Stomach smooth muscle (tissue), 2 donors: ENCODE measurements around the gene BCL2L11.

Experiments used
- H3K27ac ChIP-seq: one replicate; pipeline ENCODE4 v1.7.0; 2013; ENCODE audit warnings: mild to moderate bottlenecking, low read length, inconsistent platforms
- H3K27me3 ChIP-seq, 2 donors: one replicate each; pipeline ENCODE4 v1.7.0; 2013; ENCODE audit warnings: low read length in 2 of 2; ENCODE audit not compliant: insufficient read depth in 2 of 2, control insufficient read depth in 1 of 2
- H3K36me3 ChIP-seq, 2 donors: one replicate each; pipeline ENCODE4 v1.7.0; 2013; ENCODE audit warnings: low read length in 2 of 2; ENCODE audit not compliant: control insufficient read depth in 2 of 2, insufficient read depth in 2 of 2
- H3K4me1 ChIP-seq: one replicate; pipeline ENCODE4 v1.7.0; 2013; ENCODE audit warnings: low read length; ENCODE audit not compliant: control insufficient read depth, insufficient read depth
- H3K4me3 ChIP-seq, 2 donors: one replicate each; pipeline ENCODE4 v1.7.0; 2013; ENCODE audit warnings: low read length in 2 of 2
- H3K9ac ChIP-seq, 2 donors: one replicate each; pipeline ENCODE4 v1.7.0; 2013; ENCODE audit warnings: low read length in 2 of 2, mild to moderate bottlenecking in 1 of 2
- H3K9me3 ChIP-seq, 2 donors: one replicate each; pipeline ENCODE4 v1.7.0; 2013; ENCODE audit warnings: low read length in 2 of 2; ENCODE audit not compliant: control insufficient read depth in 2 of 2
- donor health status: healthy.
- donor health status: Pancreatic carcinoma.

BCL2L11 gene

DNA sequence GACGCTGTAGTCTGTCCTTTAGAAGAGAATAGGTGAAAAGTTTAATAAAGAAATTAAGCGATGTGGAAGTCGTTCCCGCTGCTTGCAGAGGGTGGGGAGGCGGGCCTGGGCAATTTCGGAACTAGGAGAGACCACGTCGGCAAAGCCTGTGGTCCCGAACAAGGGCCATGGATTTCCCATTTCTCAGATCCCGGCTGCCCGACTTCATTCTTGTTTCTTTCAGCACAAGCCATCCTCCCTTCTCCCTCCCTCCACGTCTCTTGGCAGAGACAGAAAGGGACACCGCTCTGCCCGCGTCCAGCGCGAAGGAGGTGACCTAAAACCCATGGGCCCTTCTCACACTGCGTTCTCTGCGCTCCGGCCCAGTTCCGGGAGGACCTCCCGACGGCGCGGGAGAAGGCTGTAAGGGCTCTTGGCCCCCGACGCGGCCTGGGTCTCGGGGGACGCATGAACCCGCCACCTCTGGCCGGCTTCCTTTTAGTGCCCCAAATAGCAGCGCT lies 2.2 kb upstream of the BCL2L11 start:
- no peak overlapping the region for H3K27ac ChIP-seq
- peaks cover 34 to 56% of the 10 kb centered on the region in 2 donors for H3K27me3 ChIP-seq
- H3K36me3 ChIP-seq: no peaks in the 10 kb centered on the region
- H3K9ac ChIP-seq: no peak overlapping the region
- no peaks in the 10 kb centered on the region for H3K9me3 ChIP-seq
- peaks cover 55% of the 10 kb centered on the region for H3K4me1 ChIP-seq
- H3K4me3 ChIP-seq: peak overlapping the region in 1 of 2 donors; percentile 70

GRCh38 chr2:111118981-111119821 lies 1.5 kb upstream of the BCL2L11 start:
- H3K27me3 ChIP-seq: peaks cover 32 to 56% of the 10 kb centered on the region in 2 donors
- no peaks in the 10 kb centered on the region for H3K36me3 ChIP-seq
- no peak overlapping the region for H3K9ac ChIP-seq
- H3K4me1 ChIP-seq: peaks cover 57% of the 10 kb centered on the region
- H3K9me3 ChIP-seq: no peaks in the 10 kb centered on the region
- H3K27ac ChIP-seq: no peak overlapping the region
- peak overlapping the region; percentile 46 to 70 for H3K4me3 ChIP-seq

DNA sequence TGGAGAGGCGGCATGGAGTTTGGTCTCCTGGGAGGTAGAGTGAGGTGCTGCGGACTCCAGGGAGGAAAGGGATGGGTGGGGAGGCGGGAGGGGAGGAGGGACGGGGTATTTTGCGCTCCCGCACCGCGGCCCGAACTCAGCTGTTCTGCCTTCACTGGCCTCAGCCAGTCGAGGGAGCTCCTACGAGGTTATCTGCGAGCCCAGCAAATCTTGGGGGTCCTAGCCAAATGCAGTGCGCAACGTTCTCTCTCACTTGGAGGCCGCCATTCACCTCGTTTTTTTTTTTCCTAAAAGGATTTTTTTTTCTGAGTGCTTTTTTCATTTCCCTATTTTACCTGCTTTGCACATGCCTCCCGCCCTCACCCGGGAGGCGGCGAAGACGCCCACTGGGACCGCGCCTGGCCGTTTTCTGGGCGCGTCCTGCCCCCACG lies 877 bp upstream of the BCL2L11 start:
- Histone ChIP-seq H3K27ac (no peak overlapping the region), H3K9ac (no peak overlapping the region), H3K4me1 (peaks cover 57% of the 10 kb centered on the region), H3K36me3 (no peaks in the 10 kb centered on the region), H3K27me3 (peaks cover 26 to 56% of the 10 kb centered on the region in 2 donors), H3K9me3 (no peaks in the 10 kb centered on the region), H3K4me3 (peak overlapping the region in 1 of 2 donors; percentile 89)

DNA sequence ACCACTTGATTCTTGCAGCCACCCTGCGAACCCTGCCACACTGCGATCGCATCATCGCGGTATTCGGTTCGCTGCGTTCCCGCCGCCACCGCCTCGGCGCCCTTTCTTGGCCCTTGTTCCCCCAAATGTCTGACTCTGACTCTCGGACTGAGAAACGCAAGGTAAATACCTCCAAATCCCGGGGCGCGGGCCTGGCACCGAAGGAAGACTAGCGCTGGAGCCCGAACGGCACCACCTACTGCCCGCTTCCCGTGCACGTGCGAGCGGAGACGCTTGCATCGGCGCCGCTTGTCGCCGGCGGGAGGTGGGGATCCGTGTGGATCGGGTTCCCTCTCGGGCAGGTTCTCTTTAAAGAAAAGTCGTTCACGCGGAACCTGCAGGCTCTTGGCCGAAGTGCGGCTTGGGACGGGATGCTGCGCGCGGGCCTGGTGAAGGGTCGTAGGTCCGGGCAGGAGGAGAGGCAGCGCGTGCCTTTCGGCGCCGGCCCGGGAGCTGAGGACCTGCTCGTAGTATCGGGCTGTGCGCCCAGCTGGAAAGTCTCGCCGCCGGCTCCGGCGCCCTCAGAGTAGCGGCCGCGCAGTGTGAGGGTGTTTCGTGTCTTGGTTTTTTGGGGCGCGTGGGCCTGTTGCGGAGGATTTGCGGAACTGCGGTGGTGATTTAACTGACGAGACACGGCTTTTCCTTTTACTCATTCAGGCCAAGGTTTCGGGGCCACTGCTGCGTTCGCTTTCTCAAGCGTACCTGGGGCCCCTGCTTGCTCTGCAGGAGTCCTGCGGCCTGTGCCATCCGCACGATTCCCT lies 514 bp downstream of the BCL2L11 start:
- no peak overlapping the region for H3K27ac ChIP-seq
- peak overlapping the region; percentile 84 to 89 for H3K4me3 ChIP-seq
- H3K36me3 ChIP-seq: no peaks in the 10 kb centered on the region
- peak overlapping the region; percentile 58 to 68 for H3K9ac ChIP-seq
- H3K4me1 ChIP-seq: peaks cover 57% of the 10 kb centered on the region
- peaks cover 25 to 48% of the 10 kb centered on the region in 2 donors for H3K27me3 ChIP-seq
- no peaks in the 10 kb centered on the region for H3K9me3 ChIP-seq

- Histone ChIP-seq H3K4me3 (peak overlapping the region; percentile 84 to 89), H3K4me1 (peaks cover 53% of the 10 kb centered on the region)
Measured at GRCh38 chr2:111121828-111122630, 1.3 kb downstream of the BCL2L11 start.

GRCh38 chr2:111122631-111123421 lies 2.1 kb downstream of the BCL2L11 start:
- Histone ChIP-seq H3K4me3 (peak overlapping the region; percentile 85 to 89), H3K9me3 (no peaks in the 10 kb centered on the region), H3K36me3 (peaks cover 0 to 4% of the 10 kb centered on the region in 2 donors), H3K27ac (no peak overlapping the region), H3K4me1 (peaks cover 45% of the 10 kb centered on the region), H3K9ac (peak overlapping the region; percentile 73 to 74), H3K27me3 (peaks cover 12 to 33% of the 10 kb centered on the region in 2 donors)

More at GRCh38 chr2:111121828-111122630, 1.3 kb downstream of the BCL2L11 start:
- Histone ChIP-seq H3K9me3 (no peaks in the 10 kb centered on the region), H3K27me3 (peaks cover 20 to 41% of the 10 kb centered on the region in 2 donors), H3K9ac (peak overlapping the region; percentile 58 to 68), H3K36me3 (peaks cover 0 to 4% of the 10 kb centered on the region in 2 donors), H3K27ac (no peak overlapping the region)

DNA sequence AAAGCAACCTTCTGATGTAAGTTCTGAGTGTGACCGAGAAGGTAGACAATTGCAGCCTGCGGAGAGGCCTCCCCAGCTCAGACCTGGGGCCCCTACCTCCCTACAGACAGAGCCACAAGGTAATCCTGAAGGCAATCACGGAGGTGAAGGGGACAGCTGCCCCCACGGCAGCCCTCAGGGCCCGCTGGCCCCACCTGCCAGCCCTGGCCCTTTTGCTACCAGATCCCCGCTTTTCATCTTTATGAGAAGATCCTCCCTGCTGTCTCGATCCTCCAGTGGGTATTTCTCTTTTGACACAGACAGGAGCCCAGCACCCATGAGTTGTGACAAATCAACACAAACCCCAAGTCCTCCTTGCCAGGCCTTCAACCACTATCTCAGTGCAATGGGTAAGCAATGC lies 3.0 kb downstream of the BCL2L11 start:
- peak overlapping the region in 1 of 2 donors; percentile 89 for H3K4me3 ChIP-seq

GRCh38 chr2:111126581-111126980 lies 5.9 kb downstream of the BCL2L11 start:
- peaks cover 19% of the 10 kb centered on the region for H3K4me1 ChIP-seq
- H3K27ac ChIP-seq: no peak overlapping the region
- H3K9me3 ChIP-seq: no peaks in the 10 kb centered on the region
- peaks cover 0 to 4% of the 10 kb centered on the region in 2 donors for H3K36me3 ChIP-seq
- H3K4me3 ChIP-seq: no peak overlapping the region
- no peak overlapping the region for H3K9ac ChIP-seq
- H3K27me3 ChIP-seq: peaks cover 0 to 2% of the 10 kb centered on the region in 2 donors

More for the DNA sequence above, 3.0 kb downstream of the BCL2L11 start:
- peaks cover 41% of the 10 kb centered on the region for H3K4me1 ChIP-seq
- peaks cover 7 to 25% of the 10 kb centered on the region in 2 donors for H3K27me3 ChIP-seq
- no peak overlapping the region for H3K27ac ChIP-seq
- H3K9ac ChIP-seq: no peak overlapping the region
- H3K9me3 ChIP-seq: no peaks in the 10 kb centered on the region
- peaks cover 0 to 4% of the 10 kb centered on the region in 2 donors for H3K36me3 ChIP-seq

- Histone ChIP-seq H3K27me3 (no peaks in the 10 kb centered on the region), H3K4me3 (no peak overlapping the region), H3K27ac (no peak overlapping the region), H3K4me1 (peaks cover 11% of the 10 kb centered on the region), H3K36me3 (peaks cover 0 to 4% of the 10 kb centered on the region in 2 donors), H3K9me3 (no peaks in the 10 kb centered on the region), H3K9ac (no peak overlapping the region)
Measured at GRCh38 chr2:111127351-111127750, 6.6 kb downstream of the BCL2L11 start.
